Measurements from ENCODE around the gene OPN5. TPM values are rescaled to one million over a fixed set of nuclear protein-coding genes. Genes with fewer than 3 reads are reported as not detected.

The OPN5 gene
- total and polyA plus RNA-seq, 7 donors = not detected

- WGBS, 2 donors = 79 to 90% methylated on average over 3 of the region's 3 CpGs
- intact Hi-C loops (cut with DNase I) = no loop called here
- H3K4me1 ChIP-seq = no peaks in the 10 kb centered on the region
Observed at GRCh38 chr6:47844881-47845280, 63.0 kb downstream of the OPN5 start.

GRCh38 chr6:47846752-47847151 is 64.9 kb downstream of the OPN5 start:
- Histone ChIP-seq H3K4me1 (no peaks in the 10 kb centered on the region), H3K27ac (no peak overlapping the region), H3K9me3 (peaks cover 0 to 4% (median 0%) of the 10 kb centered on the region in 4 donors), H3K4me3 (no peak overlapping the region), H3K36me3 (no peaks in the 10 kb centered on the region), H3K27me3 (no peaks in the 10 kb centered on the region)
- intact Hi-C loops (cut with DNase I) = no loop called here
- 25 to 67% methylated on average over 1 of the region's 1 CpG for WGBS, 2 donors
- no peak for DNase-seq
- TF ChIP-seq CTCF (IDR thresholded peaks at IDR 0.05) = no peak
- TF ChIP-seq POLR2A (IDR thresholded peaks at IDR 0.05) = no peak
- TF ChIP-seq POLR2AphosphoS5 (IDR thresholded peaks at IDR 0.05) = no peak
- no peak for TF ChIP-seq EP300 (IDR thresholded peaks at IDR 0.05)

More at GRCh38 chr6:47844881-47845280, 63.0 kb downstream of the OPN5 start:
- no peak overlapping the region for H3K27ac ChIP-seq
- no peak for TF ChIP-seq EP300 (IDR thresholded peaks at IDR 0.05)
- TF ChIP-seq POLR2A (IDR thresholded peaks at IDR 0.05) = no peak
- no peak for TF ChIP-seq POLR2AphosphoS5 (IDR thresholded peaks at IDR 0.05)
- TF ChIP-seq CTCF (IDR thresholded peaks at IDR 0.05) = no peak
- H3K27me3 ChIP-seq = no peaks in the 10 kb centered on the region
- DNase-seq = no peak
- no peak overlapping the region for H3K4me3 ChIP-seq
- H3K36me3 ChIP-seq = no peaks in the 10 kb centered on the region
- H3K9me3 ChIP-seq = peaks cover 0 to 4% (median 0%) of the 10 kb centered on the region in 4 donors

- Histone ChIP-seq H3K4me3 (no peak overlapping the region), H3K4me1 (no peaks in the 10 kb centered on the region), H3K9me3 (peaks cover 0 to 4% (median 0%) of the 10 kb centered on the region in 4 donors), H3K36me3 (no peaks in the 10 kb centered on the region), H3K27ac (no peak overlapping the region), H3K27me3 (peaks cover 0 to 3% (median 0%) of the 10 kb centered on the region in 3 donors)
- WGBS, 2 donors = 45 to 83% methylated on average over 1 of the region's 1 CpG
- DNase-seq = no peak
- intact Hi-C loops (cut with DNase I) = no loop called here
- TF ChIP-seq POLR2A (IDR thresholded peaks at IDR 0.05) (no peak), EP300 (IDR thresholded peaks at IDR 0.05) (no peak), CTCF (IDR thresholded peaks at IDR 0.05) (no peak), POLR2AphosphoS5 (IDR thresholded peaks at IDR 0.05) (no peak)
Observed at GRCh38 chr6:47851091-47851490, 69.3 kb downstream of the OPN5 start.

GRCh38 chr6:47852727-47853126 is 70.9 kb downstream of the OPN5 start:
- Histone ChIP-seq H3K4me1 (no peaks in the 10 kb centered on the region), H3K4me3 (no peak overlapping the region), H3K36me3 (no peaks in the 10 kb centered on the region), H3K27ac (no peak overlapping the region), H3K9me3 (no peaks in the 10 kb centered on the region), H3K27me3 (peaks cover 0 to 3% (median 0%) of the 10 kb centered on the region in 3 donors)
- 72 to 82% methylated on average over 6 of the region's 6 CpGs for WGBS, 2 donors
- DNase-seq = no peak
- TF ChIP-seq CTCF (IDR thresholded peaks at IDR 0.05) = no peak
- TF ChIP-seq EP300 (IDR thresholded peaks at IDR 0.05) = no peak
- no peak for TF ChIP-seq POLR2A (IDR thresholded peaks at IDR 0.05)
- no peak for TF ChIP-seq POLR2AphosphoS5 (IDR thresholded peaks at IDR 0.05)
- intact Hi-C loops (cut with DNase I) = no loop called here

GRCh38 chr6:47853766-47854165 is 71.9 kb downstream of the OPN5 start:
- peaks cover 0 to 3% (median 0%) of the 10 kb centered on the region in 3 donors for H3K27me3 ChIP-seq
- intact Hi-C loops (cut with DNase I) = no loop called here
- WGBS, 2 donors = 75 to 85% methylated on average over 3 of the region's 3 CpGs
- H3K4me1 ChIP-seq = no peaks in the 10 kb centered on the region
- H3K36me3 ChIP-seq = no peaks in the 10 kb centered on the region
- no peaks in the 10 kb centered on the region for H3K9me3 ChIP-seq
- DNase-seq = no peak
- H3K27ac ChIP-seq = no peak overlapping the region
- no peak overlapping the region for H3K4me3 ChIP-seq
- no peak for TF ChIP-seq POLR2A (IDR thresholded peaks at IDR 0.05)
